K562 (cell line): ENCODE measurements around the gene SEC14L3. TPM values are rescaled to one million over a fixed set of nuclear protein-coding genes. Genes with fewer than 3 reads are reported as not detected.

Experiments used
- BCOR ChIP-seq: fragments of 450-650 bp; IDR thresholded peaks from 2 replicates; pipeline ENCODE4 v1.6.1; 2016
- CTCFL ChIP-seq: IDR thresholded peaks from 2 replicates; pipeline ENCODE4 v1.6.1; 2011; ENCODE audit warnings: borderline replicate concordance, low read depth, mild to moderate bottlenecking, moderate library complexity, low read length; ENCODE audit not compliant: insufficient read depth, poor library complexity, severe bottlenecking
- HMG20A ChIP-seq: fragments of 450-650 bp; formaldehyde crosslinking; conservative IDR thresholded peaks from 2 replicates; pipeline ENCODE4 v1.4.0; 2020; ENCODE audit warnings: mild to moderate bottlenecking, mixed read lengths
- MCM5 ChIP-seq: fragments of 450-650 bp; IDR thresholded peaks from 2 replicates; pipeline ENCODE4 v1.6.1; 2016; ENCODE audit warnings: low read depth
- MTF1 ChIP-seq: fragments of 250-450 bp; sonication (Bioruptor Pico); IDR thresholded peaks from 2 replicates; pipeline ENCODE4 v1.9.0; 2021; ENCODE audit warnings: moderate library complexity, mild to moderate bottlenecking, inconsistent platforms, borderline replicate concordance
- NEUROD1 ChIP-seq: fragments of 150-350 bp; IDR thresholded peaks from 2 replicates; pipeline ENCODE4 v1.6.1; 2014; ENCODE audit warnings: borderline replicate concordance, low read length, low read depth; ENCODE audit not compliant: partially characterized antibody
- RREB1 ChIP-seq: fragments of 250-450 bp; sonication (Bioruptor Pico); IDR thresholded peaks from 2 replicates; pipeline ENCODE4 v1.4.0; 2020
- SMC3 ChIP-seq: conservative IDR thresholded peaks from 2 replicates; pipeline ENCODE4 v1.6.1; 2011; ENCODE audit warnings: low read depth, low read length, improper control_type of control experiment; ENCODE audit not compliant: insufficient read depth
- SP1 ChIP-seq: sonication (generic); formaldehyde crosslinking; IDR thresholded peaks from 2 replicates; pipeline ENCODE4 v1.8.1; 2022; ENCODE audit warnings: mild to moderate bottlenecking, missing genetic modification reagents
- XRCC5 ChIP-seq: fragments of 200-400 bp; formaldehyde crosslinking; IDR thresholded peaks from 2 replicates; pipeline ENCODE4 v1.6.1; 2017; ENCODE audit warnings: low read depth, mild to moderate bottlenecking, low read length
- ZBTB49 ChIP-seq: sonication (generic); formaldehyde crosslinking; IDR thresholded peaks from 2 replicates; pipeline ENCODE4 v1.8.0; 2022; ENCODE audit warnings: missing genetic modification reagents, mild to moderate bottlenecking, borderline replicate concordance
- ZNF592 ChIP-seq: fragments of 450-650 bp; IDR thresholded peaks from 2 replicates; pipeline ENCODE4 v1.6.1; 2017; ENCODE audit warnings: antibody characterized with exemption, mild to moderate bottlenecking
- polyA plus RNA-seq, 8 experiments: library from polyadenylated mRNA; depleted of rRNA in 4 of 8; stranded (reverse) in 5 of 8; unstranded in 3 of 8; fragments of >200 nt; fragmentation: Nextera tagmentation in 2 of 8; fragmentation: Illumina TruSeq in 1 of 8; extraction: Ambion mirVana in 2 of 8; extraction: Trizol in 1 of 8; gene quantifications; 2 replicates each; pipeline versions ENCODE4 v1.2.1 to v1.2.3, GENCODE V29; 2011 to 2014; ENCODE audit warnings: inconsistent platforms in 1 of 8, missing spikeins in 1 of 8
- total RNA-seq, 7 experiments: library from RNA; depleted of rRNA in 6 of 7; stranded (reverse); fragments of >200 nt in 6 of 7; fragmentation: Illumina TruSeq in 2 of 7; extraction: Trizol in 2 of 7; gene quantifications; 2 replicates each; pipeline versions ENCODE4 v1.2.1 to v1.2.3, GENCODE V29; 2011 to 2021; ENCODE audit warnings: low replicate concordance in 1 of 7

The SEC14L3 gene
- total and polyA plus RNA-seq, 9 of the 15 experiments (the other 6 are each of a cell fraction or from before 2014, with no cell fraction given), result not detected

- TF ChIP-seq RREB1 (CRISPR knock-in tag), result no peak
- TF ChIP-seq NEUROD1, result no peak
- no peak for TF ChIP-seq XRCC5
- no peak for TF ChIP-seq MCM5
- TF ChIP-seq ZBTB49 (CRISPR knock-in tag), result no peak
- TF ChIP-seq BCOR, result peak; percentile 62
- no peak for TF ChIP-seq ZNF592
- no peak for TF ChIP-seq HMG20A
- no peak for TF ChIP-seq CTCFL
- no peak for TF ChIP-seq SP1 (CRISPR knock-in tag)
- TF ChIP-seq SMC3, result no peak
- TF ChIP-seq MTF1 (CRISPR knock-in tag), result no peak
Observed at GRCh38 chr22:30424534-30425326, 47.1 kb downstream of the SEC14L3 start (continued).
